NCI-H1105 treated with DMSO at 0.1 percent for 48 hours (cell line): ENCODE measurements around the gene KMT2B.
A peak's percentile ranks its signal among the peaks of the same experiment; 100 is the strongest.
"Not testable (repeated sequence)": the region's sequence is repeated elsewhere in the genome, so short reads cannot be mapped to it uniquely, and the experiment has no call there.

Experiments used
- DNase-seq: peaks from one replicate; lab custom pipeline; 2025; lab: John Stamatoyannopoulos, UW

Gene KMT2B

DNA sequence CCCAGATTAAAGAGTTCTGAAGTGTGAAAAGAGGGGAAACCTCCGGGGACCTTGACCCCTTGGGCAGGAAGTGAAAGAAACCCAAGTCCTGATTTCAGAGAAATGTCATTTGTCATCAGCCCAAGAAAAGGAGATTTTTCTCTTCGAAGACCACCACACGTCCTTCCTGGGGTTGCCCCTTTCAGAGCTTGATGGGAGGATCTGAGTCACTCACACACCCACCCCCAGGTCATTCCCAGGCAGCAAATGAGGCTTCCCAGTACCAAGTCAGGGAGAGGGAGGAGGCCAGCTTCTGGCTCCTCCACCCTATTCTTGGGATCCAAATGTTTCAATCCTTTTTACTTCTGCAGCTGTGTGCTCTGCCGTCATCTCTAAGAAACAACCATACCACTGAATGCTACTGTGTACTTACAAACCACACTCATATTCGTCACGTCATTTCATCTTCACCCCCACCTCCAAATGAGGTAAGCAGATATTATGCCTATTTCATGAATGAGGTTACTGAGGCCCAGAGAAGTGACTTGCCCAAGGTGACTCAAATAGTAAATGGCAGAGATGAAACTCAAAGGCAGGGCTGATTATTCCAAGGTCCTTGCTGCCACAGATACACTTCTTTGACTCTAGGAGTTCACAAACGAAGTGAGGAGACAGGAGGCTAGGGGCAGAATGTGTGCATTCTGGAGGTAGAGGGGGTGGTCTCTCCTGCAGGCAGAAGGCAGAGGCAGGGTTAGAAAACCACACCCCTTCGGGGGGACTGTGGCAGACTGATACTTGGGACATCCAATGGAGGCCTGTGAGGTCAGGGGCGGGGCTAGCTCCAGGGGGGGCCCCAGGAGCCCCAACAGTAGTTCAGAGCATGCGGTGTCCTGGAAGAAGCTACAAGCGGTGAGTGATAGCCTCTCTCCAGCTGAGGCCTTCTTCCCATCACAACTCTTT is 5.0 kb upstream of the KMT2B start:
- no peak for DNase-seq

DNA sequence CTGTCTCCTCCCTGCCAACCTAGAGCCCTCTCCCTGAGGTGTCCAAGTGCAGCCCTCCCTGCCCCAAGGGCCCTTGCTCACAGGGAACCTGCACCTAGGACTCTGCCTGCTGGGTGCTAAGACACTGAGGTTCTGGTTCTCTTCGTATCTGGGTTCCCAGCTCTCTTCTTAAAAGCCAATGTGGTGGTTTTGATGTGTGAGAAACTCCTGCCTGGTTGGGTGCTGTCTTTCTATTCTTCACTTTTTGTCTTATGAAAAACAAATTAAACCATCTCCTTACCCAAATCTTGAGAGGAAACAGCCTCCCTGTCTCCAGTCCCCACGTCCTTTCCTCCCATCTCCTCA is 4.3 kb upstream of the KMT2B start:
- no peak for DNase-seq

DNA sequence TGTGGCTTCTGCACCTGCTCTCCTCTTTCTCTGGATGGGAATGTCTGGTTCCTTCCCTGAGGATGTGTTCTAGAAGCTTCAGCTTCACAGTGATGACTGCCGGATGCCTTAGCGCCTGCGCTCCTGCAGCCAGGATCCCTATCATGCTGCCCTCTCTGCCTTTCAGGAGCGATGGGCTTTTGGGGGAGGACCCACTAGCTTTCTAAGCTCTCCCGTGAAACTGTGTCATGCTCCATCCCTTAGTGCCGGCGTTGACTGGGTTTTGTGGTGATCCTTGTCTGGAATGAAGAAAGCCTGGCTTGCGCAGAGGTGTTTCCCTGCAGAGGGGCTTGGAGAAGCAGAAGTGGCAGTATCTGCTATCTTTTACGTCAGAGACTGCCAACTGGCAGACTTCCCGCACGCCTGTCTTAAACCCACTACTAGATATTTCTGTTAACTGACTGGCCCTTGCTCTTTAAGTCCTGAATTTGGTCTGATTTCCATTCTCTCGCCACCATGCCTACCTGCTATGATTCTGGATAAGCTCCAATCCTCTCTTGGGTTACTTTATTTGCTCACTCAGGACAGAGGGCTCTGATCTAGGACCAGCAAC is 3.8 kb upstream of the KMT2B start:
- DNase-seq: no peak

DNA sequence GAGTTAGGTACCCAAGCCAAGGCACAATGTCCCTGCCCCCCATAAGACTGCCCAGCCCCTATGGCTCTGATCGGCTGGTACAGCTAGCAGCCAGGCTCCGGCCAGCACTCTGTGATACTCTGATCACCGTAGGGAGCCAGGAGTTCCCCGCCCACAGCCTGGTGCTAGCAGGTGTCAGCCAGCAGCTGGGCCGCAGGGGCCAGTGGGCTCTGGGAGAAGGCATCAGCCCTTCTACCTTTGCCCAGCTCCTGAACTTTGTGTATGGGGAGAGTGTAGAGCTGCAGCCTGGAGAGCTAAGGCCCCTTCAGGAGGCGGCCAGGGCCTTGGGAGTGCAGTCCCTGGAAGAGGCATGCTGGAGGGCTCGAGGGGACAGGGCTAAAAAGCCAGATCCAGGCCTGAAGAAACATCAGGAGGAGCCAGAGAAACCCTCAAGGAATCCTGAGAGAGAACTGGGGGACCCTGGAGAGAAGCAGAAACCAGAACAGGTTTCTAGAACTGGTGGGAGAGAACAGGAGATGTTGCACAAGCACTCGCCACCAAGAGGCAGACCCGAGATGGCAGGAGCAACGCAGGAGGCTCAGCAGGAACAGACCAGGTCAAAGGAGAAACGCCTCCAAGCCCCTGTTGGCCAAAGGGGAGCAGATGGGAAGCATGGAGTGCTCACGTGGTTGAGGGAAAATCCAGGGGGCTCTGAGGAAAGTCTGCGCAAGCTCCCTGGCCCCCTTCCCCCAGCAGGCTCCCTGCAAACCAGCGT is 3.0 kb upstream of the KMT2B start:
- no peak for DNase-seq

DNA sequence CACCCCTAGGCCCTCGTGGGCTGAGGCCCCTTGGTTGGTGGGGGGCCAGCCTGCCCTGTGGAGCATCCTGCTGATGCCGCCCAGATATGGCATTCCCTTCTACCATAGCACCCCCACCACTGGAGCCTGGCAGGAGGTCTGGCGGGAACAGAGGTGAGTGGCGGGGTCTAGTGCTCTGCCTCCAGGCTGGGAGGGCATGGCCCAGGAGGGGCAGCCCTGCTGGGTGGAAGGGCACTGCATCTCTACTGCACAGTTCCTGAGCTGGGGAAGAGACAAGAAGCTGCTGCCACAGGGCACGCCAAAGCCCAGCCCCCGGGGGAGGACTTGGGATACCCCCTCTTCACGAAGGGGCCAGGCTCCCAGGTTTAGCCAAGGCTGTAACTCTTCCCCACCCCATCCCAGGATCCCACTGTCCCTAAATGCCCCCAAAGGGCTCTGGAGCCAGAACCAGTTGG is 2.4 kb upstream of the KMT2B start:
- no peak for DNase-seq

DNA sequence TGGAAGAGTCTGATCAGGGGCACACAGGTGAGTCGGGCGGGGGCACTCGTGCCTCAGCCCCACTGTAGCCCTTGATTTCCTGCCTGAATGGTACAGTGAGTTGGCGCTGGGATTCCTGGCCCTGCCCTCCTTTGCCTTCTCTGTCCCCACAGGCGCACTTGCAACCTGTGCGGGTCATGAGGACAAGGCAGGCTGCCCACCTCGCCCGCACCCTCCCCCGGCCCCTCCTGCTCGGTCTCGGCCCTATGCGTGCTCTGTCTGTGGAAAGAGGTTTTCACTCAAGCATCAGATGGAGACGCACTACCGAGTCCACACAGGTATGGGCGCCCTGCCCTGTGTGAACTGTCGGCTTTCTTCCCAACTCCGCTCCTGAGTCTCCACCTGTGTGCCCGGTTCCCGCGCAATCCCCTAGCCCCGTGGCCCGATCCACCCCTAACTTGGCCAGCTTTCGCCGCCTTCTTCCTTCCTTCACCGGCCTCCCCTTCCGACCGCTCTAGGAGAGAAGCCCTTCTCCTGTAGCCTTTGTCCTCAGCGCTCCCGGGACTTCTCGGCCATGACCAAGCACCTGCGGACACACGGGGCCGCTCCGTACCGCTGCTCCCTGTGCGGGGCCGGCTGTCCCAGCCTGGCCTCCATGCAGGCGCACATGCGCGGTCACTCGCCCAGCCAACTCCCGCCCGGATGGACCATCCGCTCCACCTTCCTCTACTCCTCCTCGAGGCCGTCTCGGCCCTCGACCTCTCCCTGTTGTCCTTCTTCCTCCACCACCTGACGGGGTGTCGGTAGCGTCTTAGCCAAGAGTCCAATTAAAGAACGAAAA is 1.6 kb upstream of the KMT2B start:
- DNase-seq: peak; percentile 51

DNA sequence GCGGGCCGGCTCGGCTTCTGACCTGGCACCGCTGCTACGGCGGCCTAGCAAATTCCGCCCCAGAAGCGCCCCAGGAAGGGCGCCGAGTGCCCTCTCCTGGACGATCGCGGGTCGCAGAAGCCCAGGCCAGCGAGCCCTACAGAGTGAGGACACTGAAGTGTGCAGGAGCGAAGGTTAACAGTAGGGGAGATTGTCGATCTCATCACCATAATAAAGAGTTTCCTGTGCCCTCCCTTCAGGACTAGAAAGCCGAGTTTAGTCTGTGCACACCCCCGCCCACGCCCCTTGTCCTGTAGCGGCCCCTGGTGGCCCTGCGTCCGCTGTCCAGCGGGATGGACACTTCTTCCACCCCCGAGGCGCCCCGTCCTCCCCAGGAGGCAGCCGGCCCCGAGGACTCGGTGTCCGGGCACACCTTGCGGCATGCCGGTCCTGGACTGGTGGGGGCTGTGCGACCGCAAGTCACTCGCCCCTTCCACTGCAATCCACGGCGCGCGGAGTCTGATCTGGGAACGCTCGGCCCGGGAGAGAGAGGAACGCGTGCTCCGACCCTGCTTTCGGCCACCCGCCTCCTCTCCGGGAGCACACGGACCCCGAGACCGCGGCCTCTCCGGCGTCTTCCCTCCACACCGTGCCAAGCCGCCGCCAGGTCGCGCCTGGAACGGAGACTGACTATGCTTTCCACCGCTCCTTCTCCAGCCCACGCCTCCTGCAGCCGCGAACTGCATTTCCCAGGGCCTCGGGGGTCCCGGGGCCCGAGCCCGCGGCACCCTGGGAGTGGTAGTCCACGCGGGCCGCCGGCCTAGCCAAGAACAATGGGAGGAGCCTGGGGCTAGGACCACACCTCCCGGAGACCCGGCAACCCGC is 770 bp upstream of the KMT2B start:
- DNase-seq: peak; percentile 95

DNA sequence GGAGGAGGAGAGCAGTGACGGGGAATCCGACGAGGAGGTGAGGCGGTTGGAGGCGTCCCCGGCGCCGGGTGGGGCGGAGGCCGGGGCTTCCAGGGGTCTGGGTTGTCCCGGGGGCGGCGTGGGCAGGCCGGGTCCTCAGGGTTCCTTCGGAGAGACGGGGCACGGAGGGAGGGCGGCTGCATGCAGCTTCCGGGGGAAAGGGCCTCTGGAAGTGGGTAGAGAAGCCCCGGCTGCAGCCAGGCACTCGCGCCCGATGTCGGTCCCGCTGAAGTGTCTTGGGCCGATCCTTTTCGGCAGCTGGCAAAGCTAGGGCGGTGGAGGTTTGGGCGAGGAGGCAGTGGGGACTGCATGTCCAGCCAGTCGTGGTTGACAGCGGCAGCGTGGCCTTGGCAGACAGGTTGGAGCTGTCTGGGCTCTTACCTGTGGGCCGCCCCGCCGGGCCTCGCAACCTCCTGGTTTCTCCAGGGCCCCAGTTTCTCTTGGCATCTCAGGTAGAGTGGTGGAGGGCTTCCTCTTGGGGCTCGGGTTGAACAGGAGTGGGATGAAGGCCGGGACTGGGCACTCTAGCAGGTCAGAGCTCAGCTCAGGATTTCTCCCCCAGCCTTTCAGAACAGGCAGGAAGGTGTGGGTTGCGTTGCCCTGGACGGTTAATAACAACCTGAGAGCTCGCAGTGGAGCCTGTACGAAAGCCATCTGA is 690 bp downstream of the KMT2B start:
- no peak for DNase-seq

DNA sequence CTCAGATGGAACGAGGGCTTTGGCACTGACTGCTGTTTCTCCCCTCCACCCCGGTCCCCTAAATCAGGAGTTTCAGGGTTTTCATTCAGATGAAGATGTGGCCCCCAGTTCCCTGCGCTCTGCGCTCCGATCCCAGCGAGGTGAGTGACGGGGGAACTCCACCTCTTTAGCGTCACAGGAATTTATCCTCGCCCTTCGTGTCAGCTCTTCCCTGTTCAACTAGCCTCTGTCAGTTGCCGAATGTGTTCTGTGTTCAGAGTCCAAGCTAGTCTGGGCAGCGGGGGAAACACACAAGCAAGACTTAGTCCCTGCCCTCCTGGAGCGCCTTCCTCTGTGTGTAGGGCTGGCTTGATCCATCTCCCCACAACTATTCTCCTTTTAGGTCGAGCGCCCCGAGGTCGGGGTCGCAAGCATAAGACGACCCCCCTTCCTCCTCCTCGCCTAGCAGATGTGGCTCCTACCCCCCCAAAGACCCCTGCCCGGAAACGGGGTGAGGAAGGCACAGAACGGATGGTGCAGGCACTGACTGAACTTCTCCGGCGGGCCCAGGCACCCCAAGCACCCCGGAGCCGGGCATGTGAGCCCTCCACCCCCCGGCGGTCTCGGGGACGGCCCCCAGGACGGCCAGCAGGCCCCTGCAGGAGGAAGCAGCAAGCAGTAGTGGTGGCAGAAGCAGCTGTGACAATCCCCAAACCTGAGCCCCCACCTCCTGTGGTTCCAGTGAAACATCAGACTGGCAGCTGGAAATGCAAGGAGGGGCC is 1.8 kb downstream of the KMT2B start:
- no peak for DNase-seq

DNA sequence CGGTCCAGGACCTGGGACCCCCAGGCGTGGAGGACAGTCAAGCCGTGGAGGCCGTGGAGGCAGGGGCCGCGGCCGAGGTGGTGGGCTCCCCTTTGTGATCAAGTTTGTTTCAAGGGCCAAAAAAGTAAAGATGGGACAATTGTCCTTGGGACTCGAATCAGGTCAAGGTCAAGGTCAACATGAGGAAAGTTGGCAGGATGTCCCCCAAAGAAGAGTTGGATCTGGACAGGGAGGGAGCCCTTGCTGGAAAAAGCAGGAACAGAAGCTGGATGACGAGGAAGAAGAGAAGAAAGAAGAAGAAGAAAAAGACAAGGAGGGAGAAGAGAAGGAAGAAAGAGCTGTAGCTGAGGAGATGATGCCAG is 2.3 kb downstream of the KMT2B start:
- DNase-seq: no peak

DNA sequence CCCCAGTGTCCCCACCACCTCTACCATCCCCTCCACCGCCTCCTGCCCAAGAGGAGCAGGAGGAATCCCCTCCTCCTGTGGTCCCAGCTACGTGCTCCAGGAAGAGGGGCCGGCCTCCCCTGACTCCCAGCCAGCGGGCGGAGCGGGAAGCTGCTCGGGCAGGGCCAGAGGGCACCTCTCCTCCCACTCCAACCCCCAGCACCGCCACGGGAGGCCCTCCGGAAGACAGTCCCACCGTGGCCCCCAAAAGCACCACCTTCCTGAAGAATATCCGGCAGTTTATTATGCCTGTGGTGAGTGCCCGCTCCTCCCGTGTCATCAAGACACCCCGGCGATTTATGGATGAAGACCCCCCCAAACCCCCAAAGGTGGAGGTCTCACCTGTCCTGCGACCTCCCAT is 2.8 kb downstream of the KMT2B start:
- no peak for DNase-seq

DNA sequence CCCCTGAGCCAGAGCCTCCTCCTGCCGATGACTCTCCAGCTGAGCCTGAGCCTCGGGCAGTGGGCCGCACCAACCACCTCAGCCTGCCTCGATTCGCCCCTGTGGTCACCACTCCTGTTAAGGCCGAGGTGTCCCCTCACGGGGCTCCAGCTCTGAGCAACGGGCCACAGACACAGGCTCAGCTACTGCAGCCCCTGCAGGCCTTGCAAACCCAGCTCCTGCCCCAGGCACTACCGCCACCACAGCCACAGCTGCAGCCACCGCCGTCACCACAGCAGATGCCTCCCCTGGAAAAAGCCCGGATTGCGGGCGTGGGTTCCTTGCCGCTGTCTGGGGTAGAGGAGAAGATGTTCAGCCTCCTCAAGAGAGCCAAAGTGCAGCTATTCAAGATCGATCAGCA is 3.6 kb downstream of the KMT2B start:
- no peak for DNase-seq

DNA sequence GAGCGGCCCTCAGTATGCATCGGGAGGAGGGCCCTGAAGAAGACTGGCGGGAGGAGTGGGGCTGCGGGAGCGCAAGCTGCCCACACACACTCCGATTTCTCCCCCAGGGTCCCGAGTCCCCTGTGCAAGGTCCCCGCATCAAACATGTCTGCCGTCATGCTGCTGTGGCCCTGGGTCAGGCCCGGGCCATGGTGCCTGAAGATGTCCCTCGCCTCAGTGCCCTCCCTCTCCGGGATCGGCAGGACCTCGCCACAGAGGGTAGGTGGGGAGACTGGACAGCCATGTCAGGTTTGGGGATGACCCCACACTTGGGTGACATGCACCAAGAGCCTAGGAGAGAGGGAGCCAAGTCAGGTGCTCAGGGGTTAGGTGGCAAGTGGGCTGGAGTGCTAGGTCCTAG is 4.7 kb downstream of the KMT2B start:
- DNase-seq: no peak

DNA sequence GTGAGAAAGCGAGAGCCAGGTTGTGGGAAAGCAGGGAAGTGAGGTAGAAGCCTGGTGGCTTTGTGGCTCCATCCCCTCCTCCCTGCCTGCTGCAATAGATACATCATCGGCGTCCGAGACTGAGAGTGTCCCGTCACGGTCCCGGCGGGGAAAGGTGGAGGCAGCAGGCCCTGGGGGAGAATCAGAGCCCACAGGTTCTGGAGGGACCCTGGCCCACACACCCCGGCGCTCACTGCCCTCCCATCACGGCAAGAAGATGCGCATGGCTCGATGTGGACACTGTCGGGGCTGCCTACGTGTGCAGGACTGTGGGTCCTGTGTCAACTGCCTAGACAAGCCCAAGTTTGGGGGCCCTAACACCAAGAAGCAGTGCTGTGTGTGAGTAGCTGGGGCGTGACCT is 5.1 kb downstream of the KMT2B start:
- DNase-seq: no peak

DNA sequence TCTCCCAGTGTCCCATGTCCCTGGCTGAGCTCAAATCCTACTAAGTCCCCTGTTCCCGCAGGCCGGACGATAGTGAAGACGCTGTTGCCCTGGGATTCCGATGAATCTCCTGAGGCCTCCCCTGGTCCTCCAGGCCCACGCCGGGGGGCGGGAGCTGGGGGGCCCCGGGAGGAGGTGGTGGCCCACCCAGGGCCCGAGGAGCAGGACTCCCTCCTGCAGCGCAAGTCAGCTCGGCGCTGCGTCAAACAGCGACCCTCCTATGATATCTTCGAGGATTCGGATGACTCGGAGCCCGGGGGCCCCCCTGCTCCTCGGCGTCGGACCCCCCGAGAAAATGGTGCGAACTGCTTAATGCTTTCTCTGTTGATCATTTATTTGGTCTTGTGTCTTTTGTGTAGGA is 5.9 kb downstream of the KMT2B start:
- DNase-seq: no peak

DNA sequence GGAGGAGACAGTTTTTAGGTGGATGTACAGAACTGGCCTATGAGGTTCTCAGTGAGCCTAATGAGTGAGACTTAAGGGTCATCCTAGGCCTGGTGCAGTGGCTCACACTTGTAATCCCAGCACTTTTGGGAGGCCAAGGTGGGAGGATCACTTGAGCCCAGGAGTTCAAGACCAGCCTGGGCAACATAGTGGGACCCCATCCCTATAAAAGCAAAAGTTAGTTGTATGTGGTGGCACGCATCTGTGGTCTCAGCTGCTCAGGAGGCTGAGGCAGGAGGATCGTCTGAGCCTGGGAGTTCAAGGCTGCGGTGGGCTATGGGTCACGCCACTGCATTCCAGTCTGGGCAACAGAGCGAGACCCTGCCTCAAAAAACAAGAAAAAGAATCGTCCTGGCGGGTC is 6.3 kb downstream of the KMT2B start:
- DNase-seq: not testable (repeated sequence)

DNA sequence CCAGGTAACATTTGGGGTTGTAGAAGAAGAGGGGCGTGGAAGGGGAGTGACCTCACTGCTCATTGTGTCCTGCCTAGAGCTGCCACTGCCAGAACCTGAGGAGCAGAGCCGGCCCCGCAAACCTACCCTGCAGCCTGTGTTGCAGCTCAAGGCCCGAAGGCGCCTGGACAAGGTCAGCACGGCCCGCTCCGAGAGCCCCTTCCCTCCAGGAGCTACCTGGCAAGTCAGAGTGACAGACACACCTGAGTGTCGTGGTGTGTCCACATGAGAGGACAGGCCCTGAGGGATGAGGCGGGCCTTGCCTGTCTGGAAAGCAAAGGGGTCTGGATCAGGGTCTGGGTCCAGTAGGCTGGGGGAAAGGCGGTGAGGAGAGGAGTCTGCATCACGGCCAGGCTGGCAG is 6.8 kb downstream of the KMT2B start:
- no peak for DNase-seq

DNA sequence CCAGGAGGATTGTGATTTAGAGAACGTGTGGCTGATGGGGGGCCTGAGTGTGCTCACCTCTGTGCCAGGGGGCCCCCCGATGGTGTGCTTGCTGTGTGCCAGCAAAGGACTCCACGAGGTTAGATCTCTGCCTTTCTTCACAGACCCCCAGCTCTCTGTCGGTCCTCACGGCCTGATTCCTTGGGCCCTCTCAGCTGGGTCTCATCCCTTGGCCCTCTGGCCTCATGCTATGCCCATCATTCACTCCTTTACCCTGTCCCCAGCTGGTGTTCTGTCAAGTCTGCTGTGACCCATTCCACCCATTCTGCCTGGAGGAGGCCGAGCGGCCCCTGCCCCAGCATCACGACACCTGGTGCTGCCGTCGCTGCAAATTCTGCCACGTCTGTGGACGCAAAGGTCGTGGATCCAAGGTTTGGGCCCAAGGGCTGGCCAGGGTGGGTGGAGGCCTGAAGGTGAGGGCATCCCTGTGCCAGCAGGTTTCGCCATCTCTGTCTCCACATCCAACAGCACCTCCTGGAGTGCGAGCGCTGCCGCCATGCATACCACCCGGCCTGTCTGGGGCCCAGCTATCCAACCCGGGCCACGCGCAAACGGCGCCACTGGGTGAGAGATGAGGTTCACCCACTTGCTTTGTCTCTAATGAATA is 7.5 kb downstream of the KMT2B start:
- no peak for DNase-seq
